ENCODE results near the gene ST3GAL4. TPM values are rescaled to one million over a fixed set of nuclear protein-coding genes. Genes with fewer than 3 reads are reported as not detected.

Gene ST3GAL4
- total RNA-seq, 6 experiments from 2014 or later = 25.9 to 34.6 (median 30.0) TPM

GRCh38 chr11:126450806-126451205 is 95.3 kb downstream of the ST3GAL4 start:
- Mint-ChIP-seq H3K4me3 (no peak overlapping the region), H3K9me3 (peaks cover 22% of the 10 kb centered on the region), H3K27me3 (ENCODE audit: insufficient read depth) (peaks cover 10% of the 10 kb centered on the region), H3K27ac (no peak overlapping the region), H3K36me3 (ENCODE audit: low read depth) (peaks cover 27% of the 10 kb centered on the region), H3K4me1 (ENCODE audit: low read depth) (no peaks in the 10 kb centered on the region)
- no peak for DNase-seq
- no peak for TF ChIP-seq CTCF (IDR thresholded peaks at IDR 0.05)

- no peak for TF ChIP-seq CTCF (IDR thresholded peaks at IDR 0.05)
- Mint-ChIP-seq H3K4me3 (no peak overlapping the region), H3K27me3 (ENCODE audit: insufficient read depth) (peaks cover 10% of the 10 kb centered on the region), H3K4me1 (ENCODE audit: low read depth) (no peaks in the 10 kb centered on the region), H3K36me3 (ENCODE audit: low read depth) (peaks cover 27% of the 10 kb centered on the region), H3K27ac (no peak overlapping the region), H3K9me3 (peaks cover 22% of the 10 kb centered on the region)
- DNase-seq = no peak
Observed at GRCh38 chr11:126451211-126451802, 95.8 kb downstream of the ST3GAL4 start.

- Mint-ChIP-seq H3K36me3 (ENCODE audit: low read depth) (peaks cover 27% of the 10 kb centered on the region), H3K27ac (no peak overlapping the region), H3K4me3 (no peak overlapping the region), H3K27me3 (ENCODE audit: insufficient read depth) (peaks cover 10% of the 10 kb centered on the region), H3K9me3 (peaks cover 22% of the 10 kb centered on the region), H3K4me1 (ENCODE audit: low read depth) (no peaks in the 10 kb centered on the region)
- no peak for TF ChIP-seq CTCF (IDR thresholded peaks at IDR 0.05)
- no peak for DNase-seq
Observed at GRCh38 chr11:126452241-126453101, 97.0 kb downstream of the ST3GAL4 start.

- peaks cover 7% of the 10 kb centered on the region for H3K27me3 Mint-ChIP-seq (ENCODE audit: insufficient read depth)
Observed at GRCh38 chr11:126456089-126456488, 100.6 kb downstream of the ST3GAL4 start.

More at GRCh38 chr11:126456089-126456488, 100.6 kb downstream of the ST3GAL4 start:
- Mint-ChIP-seq H3K27ac (no peak overlapping the region), H3K36me3 (ENCODE audit: low read depth) (peaks cover 10% of the 10 kb centered on the region), H3K4me3 (no peak overlapping the region), H3K4me1 (ENCODE audit: low read depth) (no peaks in the 10 kb centered on the region), H3K9me3 (peaks cover 9% of the 10 kb centered on the region)
- no peak for TF ChIP-seq CTCF (IDR thresholded peaks at IDR 0.05)
- no peak for DNase-seq

Measured in HFFc6 (cell line).